Measurements from ENCODE around the gene YTHDF1.
"Not testable (repeated sequence)": the region's sequence is repeated elsewhere in the genome, so short reads cannot be mapped to it uniquely, and the experiment has no call there.

The YTHDF1 gene

DNA sequence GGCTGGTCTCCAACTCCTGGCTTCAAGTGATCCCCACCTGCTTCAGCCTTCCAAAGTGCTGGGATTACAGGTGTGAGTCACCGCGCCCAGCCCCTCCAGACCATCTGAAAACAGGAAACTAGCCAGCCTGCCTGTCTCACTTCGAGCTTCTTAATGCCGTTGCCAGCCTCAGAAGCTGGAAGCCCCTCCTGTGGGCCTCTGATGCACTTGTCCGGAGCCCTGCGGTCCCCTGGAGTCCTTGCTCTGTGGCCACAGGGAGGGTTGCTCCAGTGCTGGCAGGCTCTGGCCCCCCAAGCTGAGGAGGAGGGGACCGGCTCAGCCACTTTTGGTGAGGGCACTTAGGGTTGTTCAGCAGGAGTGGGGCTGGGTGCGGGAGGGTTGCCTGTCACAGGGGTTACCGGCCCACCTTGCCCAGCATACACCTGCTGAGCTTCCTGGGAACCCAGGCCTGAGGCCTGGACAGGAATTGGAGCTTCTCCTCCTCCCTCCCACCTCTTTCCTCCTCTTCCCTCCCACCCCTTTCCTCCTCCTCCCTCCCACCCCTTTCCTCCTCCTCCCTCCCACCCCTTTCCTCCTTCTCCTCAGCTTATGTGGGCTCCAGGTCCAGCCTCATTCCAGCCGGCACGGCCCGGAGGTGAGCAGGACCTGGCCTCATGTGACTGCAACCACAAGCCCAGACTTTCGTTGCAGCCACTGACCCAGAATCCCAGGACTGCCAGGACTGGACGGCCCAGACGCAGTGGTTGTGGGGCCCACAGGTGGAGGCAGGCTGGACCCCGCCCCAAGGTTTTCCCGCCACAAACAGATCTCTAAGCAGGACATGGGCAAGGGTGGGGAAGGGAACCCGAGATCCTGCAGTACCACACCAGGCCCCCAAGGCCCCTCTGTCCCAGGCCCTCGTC, 10.4 kb upstream of the YTHDF1 start:
- no peak for DNase-seq

DNA sequence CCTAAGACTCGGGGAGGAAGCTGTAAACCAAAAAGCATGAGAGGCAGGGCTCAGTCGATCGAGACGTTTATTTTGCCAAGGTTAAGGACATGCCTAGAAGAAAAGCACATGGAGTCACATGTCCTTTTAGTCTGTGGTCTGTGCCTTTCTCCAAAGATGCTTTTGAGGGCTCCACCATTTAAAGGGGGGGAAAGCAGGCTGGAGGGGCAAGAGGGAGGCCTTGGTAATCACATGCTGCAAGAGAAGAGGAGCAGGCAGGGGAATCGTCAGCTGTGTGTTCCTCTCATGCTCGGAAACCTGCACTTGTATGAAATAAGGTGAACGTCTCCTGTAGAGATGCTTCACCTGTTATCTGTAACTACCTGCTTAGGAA, 9.1 kb upstream of the YTHDF1 start:
- no peak for DNase-seq

DNA sequence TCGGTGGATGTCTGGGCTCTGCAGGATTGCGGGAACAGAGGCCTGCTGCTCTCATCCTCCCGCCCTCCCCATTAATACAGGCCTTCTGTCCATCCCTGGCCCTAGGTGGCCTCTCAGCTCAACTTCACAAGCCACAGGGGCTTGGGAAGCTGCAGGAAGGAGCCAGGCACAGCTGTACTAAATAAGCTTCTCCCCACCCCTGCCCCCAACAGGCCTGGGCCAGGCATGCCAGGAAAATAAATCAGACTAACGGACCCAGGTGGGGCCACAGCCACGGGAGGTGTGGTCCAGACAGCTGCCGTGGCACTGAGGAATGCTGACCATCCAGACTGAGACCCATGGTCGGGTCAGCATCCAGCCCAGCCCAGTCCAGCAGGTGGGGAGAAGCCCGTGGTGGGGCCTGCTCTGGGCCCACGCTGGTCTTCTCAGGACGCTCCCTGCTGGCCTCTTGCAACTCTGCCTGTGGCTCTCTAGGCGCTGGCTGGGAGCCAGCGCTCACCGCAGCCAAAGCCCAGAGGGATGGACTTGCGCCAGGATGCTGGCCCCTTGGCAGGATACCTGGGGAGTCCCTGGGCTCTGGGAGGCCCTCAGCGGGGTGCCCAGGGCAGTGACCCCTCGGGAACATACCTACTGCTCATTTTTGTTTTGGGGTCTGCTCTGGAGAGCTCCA, 8.6 kb upstream of the YTHDF1 start:
- no peak for DNase-seq

DNA sequence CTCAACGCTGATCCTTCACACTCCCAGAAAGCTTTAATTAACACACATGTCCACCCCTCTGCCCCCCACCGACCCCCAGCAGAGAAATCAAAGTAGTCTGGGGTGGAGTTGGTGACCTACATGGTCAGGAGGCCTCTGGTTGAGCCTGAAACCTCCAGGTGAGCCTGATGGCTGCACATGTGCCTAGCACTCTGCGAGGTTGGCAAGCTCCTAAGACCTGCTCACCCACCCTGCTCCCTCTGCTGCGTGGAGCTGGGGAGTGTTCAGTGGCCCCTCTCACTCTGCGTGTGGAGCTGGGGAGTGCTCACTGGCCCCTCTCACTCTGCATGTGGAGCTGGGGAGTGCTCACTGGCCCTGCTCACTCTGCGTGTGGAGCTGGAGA, 7.9 kb upstream of the YTHDF1 start:
- DNase-seq = no peak

DNA sequence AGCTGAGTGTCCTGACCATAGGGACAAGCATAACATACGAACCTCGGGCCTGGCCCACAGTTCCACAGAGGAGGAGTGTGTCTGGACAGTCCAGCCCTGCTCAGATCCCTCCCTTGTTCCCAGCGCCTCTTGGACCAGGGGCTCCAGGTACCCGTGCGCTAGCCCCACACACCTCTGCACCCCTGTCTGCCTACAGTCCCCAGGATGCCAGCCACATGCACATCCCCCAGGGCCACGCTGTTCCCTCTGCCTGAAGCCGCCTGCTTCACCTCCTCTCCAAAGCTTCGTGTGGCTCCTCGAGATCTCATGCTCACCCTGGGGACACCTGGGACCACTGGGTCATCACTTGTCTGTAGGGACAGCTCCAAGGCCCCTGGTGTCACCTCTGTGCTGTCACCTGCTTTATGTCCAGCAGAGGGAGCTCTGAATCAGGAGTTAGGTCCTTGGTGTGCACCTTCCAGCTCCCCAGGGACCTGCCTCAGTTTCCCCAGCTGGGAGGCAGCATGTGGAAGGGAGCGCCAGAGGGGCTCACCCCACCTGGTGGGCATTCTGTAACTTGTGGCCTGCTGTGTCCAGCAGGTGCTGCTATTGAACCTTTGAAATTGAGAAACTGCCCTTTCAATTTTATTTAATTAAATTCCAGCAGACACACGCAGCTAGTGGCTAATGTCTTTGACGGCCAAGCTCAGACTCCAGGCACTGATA, 7.3 kb upstream of the YTHDF1 start:
- peak; percentile 35 for DNase-seq

DNA sequence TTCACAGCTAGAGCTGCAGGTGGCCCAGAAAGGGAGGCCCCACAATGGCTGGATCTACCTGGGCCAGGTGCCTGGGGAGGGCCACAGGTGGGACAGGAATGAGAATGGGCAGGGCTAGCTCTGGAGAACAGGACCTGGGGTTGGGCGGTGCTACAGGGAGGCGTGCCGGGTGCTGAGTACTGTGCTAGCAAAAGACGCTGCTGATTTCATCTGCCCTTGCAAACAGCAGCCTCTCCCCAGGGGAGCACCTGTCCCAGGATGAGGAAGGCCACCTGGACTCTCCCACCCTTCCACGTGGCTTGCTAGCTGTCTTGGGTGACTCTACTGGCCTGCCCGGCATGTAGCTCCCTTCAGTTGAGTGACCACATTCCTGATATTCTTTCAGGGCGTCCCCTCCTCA, 6.6 kb upstream of the YTHDF1 start:
- DNase-seq = no peak

DNA sequence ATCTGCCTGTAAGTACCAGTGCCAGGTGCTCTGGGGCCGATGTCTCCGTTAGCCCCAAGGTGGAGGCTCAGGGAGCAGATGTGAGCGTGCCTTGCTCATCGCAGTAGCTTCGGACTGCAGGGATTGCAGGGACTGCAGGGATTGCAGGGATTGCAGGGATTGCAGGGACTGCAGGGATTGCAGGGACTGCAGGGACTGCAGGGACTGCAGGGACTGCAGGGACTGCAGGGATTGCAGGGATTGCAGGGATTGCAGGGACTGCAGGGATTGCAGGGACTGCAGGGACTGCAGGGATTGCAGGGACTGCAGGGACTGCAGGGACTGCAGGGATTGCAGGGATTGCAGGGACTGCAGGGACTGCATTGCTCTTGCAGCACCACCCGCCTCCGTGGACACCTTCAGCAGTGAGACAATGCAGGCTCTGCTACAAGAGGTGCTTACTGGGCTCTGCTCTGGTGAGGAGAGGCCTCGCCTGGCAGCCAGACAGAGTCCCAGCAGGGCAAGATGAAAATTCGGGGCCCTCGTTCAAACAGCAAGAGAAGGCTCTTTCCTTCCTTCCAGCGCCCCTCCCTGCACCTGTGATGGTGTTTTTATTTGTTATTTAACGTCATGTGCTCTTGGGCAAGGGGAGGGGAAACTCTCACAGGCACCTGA, 5.6 kb upstream of the YTHDF1 start:
- DNase-seq = not testable (repeated sequence)

DNA sequence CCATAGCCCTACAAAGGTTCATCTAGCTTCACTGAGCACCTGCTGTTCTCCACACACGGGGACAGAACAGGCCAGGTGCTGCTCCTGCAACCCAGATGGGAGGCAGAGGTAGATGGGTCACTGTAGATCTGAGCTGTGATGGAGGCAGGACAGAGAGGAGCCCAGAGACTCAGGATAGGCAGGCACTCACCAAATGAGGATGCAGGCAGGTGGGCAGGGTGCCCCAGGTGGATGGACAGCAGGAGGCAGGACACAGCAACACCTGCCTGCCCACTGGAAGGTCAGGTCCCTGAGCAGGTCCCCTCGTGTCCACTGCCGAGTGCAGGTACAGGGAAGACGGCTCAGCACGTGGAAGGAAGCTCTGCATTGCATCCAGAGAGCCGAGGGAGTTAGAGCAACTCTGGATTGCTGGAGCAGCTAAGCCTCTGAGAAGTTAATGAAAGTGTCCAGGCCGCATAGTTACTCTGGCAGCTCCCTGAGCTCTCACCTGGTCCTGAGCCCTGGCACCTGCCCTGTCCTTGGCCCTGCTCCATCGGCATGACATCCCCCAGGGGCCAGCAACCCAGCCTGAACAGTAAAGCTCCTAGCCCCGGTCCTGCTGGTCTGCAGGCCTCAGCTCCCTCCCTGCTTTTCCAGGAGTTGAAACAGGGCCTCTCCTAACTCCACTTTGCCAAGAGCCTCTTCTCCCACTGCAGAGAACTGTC, 4.9 kb upstream of the YTHDF1 start:
- no peak for DNase-seq

DNA sequence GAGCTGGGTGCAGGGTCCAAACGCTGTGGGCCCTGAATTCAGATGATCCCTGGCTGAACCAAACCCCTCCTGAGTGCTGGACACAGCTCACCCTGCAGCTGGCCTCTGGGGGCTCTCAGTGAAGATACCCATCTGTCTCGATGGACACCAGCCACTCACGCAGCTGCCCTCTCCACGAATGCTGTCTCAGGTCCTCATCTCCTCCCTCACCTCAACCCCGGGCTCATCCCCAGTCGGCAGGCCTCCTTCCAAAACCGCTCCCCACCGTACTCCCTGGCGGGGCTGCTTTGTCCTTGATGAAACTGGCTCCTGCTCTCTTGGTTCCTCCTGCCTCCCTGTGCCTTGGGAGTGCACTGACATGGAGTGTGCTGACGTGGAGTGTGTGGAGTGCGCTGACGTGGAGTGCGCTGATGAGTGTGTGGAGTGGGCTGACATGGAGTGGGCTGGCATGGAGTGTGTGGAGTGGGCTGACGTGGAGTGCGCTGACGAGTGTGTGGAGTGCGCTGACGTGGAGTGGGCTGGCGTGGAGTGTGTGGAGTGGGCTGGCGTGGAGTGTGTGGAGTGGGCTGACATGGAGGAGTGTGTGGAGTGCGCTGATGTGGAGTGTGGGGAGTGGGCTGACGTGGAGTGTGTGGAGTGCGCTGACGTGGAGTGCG, 4.1 kb upstream of the YTHDF1 start:
- no peak for DNase-seq

DNA sequence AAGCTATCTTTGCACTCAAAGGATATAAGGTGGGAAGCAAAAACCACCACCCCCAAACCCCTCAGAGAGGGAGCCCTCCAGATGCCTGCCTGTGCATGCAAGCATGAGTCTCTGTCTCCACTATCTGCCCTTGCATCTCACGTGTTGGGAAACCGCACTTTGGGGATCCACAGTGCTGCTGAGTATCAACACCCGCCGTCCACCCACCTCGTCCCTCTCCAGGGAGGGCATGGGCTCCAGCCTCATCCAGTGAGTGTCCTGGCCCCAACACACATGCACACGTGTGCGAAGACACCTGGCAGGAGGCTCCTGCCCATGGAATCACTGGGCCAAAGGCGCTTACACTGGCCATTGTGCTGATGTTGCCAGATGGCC, 3.5 kb upstream of the YTHDF1 start:
- no peak for DNase-seq

DNA sequence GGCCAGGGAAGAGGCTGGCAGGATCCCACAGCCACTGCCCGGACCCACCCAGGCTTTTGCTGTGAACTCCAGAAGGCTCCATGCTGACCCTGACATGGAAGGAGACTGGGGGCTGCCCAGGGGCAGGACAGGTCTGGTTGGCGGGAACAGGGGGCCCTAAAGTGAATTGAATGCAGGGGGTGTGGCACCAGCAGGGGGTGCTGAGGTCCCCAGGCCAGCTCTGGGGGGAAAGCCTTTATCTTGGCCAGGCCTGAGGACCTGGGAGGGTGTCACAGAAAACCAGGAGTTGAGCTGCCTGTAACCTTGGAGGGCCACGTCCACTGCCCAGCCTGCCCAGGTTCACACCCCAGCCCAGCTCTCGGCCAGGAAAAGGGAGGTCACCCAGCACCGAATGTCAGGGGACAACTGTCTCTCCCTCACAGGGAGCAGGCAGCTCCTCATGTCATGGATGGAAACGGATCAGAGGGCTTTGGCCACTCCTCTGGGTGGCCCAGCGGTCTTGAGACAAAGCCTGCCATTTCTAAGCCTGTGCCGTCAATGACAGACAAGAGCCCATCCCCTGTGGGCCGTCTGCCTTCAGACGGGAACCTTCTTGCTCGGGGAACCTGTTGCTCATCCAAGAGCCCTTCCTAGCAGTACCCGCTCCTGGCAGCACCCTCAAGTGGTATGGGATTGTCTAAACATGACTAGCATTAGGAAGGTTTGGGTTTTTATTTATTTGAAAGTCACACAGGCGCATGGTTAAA, 2.9 kb upstream of the YTHDF1 start:
- DNase-seq = no peak

DNA sequence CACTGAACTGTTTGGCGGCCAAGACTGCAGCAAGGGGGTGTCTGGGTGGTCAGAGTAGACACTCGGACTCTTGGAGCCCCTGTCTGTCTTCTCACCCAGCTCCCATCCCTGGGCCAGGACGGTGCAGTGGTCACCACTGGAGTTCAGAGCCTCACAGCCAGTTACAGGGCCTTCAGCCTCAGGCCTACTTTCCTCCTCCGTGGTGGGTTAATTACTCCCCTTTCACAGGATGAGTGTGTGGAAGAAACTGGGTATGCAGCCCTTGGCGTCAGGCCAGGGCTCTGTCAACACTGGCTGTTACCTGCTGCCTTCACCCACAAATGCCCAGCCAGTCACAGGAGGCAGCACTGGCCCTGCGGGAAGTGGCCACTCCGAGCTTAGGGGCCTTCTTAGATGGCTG, 1.8 kb upstream of the YTHDF1 start:
- no peak for DNase-seq

DNA sequence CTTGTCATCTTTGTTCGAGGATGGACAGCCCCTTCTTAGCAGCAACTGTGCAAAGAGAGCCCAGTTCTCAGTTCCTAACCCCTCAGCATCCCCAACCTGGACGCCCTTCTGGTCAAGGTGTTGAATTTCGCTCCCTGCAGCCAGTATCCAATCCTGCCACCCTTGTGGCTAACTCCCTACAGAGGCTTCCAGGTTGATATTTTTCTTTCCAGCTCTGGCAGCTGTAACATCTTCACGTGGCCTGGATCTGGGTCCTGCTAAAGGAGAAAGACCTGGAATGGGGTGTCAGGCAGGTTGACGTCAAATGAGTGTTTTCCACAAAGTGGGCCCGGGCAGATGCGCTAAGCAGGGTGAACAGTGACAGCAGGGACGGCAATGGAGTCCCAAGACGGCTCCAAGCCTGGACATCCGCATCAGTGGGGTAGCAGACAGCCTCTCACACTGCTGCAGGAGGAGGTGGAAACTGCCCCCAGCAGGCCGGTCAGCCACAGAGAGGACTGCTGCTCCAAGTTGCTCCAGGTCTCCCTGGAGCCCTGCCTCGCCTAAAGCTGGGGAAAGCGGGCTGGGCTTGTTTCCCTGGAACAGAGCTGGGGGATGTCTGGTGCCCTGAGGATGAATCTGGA, 1.0 kb upstream of the YTHDF1 start:
- no peak for DNase-seq

DNA sequence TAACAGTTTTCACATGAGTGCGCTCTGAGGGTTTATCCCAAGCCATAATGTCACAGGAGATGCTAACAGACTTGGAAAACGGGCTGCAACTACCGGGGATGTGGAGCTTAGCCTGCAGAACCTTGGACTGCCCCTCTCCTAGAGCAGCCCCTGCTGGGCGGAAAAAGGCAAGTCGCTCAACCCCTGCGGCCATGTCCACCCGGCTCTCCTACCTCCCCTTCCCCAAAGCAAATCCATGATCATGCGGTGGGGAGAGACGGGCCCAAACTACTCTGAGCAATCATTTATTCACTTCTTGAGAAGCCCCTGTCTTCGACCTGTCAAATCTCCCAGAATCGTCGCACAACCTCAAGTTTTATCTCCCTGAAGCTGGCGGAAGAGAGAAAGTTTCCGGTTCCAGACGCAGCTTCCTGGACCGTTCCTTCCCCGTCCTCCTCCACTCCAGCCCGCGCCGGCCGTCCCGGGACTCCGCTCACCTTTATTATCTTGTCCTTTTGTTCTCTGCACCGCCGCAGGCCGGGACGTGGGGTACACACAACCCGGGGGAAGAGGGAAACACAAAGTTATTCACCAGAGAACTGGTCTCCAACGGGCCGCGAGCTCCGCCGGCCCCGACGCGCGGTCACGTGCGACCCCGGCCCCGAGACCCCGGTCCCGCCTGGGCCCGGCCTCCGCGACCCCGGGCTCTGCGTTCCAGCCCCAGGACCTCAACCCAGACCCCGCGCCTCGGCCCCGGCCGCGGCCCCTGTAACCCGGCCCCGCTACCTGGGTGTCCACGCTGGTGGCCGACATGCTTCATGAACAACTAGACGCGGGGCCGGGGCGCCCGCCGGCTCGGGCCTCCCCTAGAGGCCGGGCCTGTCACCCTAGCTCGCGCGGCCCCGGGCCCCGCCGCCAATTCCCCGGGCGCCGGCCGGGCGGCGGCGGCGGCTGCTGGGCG, 560 bp downstream of the YTHDF1 start:
- DNase-seq = no peak

DNA sequence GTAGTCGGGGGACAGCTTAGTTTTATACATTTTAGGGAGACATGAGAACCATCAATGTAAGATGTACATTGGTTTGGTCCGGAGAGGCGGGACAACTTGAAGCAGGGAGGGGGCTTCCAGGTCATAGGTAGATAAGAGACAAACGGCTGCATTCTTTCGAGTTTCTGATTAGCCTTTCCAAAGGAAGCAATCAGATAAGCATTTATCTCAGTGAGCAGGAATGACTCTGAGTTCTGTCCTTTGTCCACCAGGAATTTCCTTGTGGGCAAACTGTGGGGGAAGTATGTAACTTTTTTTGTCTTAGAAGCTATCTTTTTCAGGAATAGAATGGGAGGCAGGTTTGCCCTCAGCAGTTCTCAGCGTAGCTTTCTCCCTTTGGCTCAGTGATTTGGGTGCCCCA, 1.4 kb downstream of the YTHDF1 start:
- no peak for DNase-seq

DNA sequence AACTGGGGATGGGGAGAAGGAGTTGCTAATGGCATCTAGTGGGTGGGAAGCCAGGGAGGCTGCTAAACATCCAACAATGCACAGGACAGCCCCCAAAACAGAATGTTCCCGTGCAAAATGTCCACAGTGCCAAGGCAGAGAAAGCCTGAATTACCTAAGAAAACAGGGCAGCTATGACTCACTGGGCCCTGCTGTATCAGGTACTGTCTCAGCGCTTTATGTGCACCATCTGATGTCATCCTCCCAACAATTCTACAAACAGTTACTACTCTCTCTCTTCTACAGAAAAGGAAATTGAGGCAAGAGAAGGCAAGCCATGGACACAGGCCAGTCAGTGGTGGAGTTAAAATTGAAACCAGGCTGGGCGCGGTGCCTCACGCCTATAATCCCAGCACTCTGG, 3.1 kb downstream of the YTHDF1 start:
- no peak for DNase-seq

DNA sequence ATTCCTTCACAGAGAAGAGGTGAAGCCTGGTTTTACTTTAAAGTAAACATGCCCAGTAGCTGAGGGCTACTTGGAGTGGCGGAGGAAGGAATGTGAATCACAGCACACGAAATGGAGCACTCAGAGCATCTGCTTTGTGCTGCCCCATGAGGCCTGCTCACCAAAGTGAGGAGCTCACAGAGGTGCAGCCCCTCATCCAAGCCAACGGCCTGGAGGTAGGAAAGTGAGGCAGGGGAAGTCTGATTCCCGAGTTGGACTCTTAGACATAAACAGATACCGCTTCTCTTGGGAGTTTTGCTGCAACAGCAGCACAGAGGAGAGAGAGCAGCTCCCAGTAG, 3.6 kb downstream of the YTHDF1 start:
- DNase-seq = no peak

DNA sequence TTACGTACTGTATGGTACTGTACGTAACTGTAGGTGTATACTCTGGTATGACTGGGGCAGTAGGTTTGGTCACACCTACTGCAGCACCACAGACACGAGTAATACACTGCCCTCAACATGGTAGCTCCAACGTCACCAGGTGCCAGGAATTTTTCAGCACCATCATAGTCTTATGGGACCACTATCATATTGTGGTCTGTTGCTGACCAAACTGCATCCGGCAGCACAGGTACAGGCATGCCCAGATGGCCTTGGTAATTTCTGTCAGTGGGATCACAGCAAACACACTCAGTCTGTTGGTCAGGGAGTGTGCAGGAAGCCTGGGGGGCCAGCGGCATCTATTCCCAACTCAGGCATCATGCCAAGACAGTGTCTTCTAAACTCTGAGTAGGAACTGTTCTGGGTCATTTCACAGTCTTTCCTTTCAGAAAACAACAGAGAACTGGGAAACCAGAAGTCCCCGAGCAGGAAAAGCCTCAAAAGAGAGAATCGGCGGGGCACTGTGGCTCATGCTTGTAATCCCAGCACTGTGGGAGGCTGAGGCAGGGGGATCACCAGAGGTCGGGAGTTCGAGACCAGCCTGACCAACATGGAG, 5.8 kb downstream of the YTHDF1 start:
- no peak for DNase-seq

DNA sequence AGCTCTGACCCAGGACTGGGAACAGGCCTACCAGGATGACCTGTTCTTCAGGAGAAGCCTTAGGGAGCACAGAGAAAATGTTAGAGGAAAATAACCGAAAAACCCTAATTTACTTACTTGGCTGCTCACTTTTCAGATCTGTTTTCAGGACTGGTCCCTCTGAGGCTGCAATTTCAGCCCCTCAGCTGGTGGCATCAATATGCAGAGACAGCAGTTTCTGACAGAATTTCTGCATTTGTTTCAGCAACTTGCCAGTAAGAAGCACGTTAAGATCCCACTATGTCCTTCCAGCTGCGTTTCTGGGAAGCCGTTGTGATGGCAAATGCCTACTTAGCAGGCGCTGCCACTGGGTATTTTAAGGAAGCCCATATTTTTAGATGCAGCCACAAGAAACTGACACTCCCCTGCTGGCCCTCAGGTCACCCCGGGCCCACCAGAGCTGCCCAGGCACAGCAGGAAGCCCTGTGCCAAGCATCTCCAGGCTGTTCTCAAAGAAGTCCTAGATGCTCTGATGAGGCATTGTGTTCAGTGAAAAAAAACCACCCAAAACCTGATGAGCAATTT, 7.5 kb downstream of the YTHDF1 start:
- DNase-seq = no peak

Data from activated T-cell treated with anti-CD3 and anti-CD28 coated beads for 4 hours (primary cell).